Islet precursor cell (in vitro differentiated cells): ENCODE results near the gene TIMM22.
A peak's percentile ranks its signal among the peaks of the same experiment; 100 is the strongest.
"Not testable (repeated sequence)": the region's sequence is repeated elsewhere in the genome, so short reads cannot be mapped to it uniquely, and the experiment has no call there.

Source experiments
- DNase-seq: peaks from one replicate; pipeline ENCODE4 v3.0.0-alpha.2; 2018

TIMM22 gene

GRCh38 chr17:996554-997344 is at the start of gene TIMM22:
Gene TIMM22, plus strand, starts transcription at chr17:997129. Its CDS starts 14 bp downstream, at chr17:997143.
- peak; percentile 99 for DNase-seq

DNA sequence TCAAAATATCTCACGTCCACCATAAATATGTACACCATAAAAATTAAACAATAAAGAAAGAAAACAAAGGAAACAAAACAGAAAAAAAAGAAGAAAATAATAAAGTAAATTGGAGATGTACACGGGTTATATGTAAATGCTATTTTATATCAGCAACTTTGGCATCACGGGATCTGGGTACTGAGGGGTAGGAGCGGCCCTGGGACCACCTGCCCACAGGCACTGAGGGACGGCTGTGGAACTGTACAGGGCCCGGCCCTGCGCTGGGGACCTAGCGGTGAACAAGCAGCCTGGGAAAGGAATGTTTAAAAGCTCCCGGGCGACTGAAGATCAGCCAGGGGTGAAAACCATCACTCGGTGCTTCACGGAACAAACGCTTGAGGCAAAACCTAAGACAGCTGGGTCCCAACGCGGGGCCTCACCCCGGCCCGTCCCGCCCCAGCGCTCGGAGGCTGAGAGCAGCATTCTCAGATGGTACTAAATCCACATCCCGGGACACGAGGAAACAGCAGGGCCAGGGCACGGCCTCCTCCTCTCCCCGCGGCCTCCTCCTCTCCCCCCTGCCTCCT is 48.6 kb upstream of the TIMM22 start:
- peak; percentile 88 for DNase-seq

DNA sequence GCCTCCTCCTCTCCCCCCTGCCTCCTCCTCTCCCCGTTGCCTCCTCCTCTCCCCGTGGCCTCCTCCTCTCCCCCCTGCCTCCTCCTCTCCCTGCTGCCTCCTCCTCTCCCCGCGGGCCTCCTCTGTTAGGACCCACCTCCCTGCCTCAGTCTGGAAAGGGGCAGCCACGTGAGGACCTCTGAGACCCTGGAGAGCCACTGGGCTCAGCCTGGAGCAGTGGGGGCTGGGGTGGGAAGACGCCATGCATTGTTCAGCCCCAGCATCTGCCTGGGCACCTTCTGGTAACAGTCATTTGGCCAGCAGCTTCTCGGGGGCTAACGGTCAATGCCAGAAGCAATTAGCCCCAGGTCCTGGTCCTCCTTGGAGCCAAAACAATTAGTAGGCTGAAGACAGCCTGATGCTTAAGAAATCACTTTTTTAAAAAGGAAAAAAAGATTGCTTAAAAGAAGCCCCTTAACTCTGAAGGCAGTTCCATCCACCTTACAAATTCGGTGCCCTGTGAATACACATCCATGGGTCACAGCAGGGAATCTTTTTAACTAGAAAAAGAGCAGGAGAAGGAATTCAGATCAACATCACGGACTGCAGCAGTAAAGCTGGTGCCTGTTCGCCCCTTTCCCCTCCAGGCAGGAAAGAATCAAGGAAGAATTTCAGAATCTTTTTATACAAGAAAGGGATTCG is 47.2 kb upstream of the TIMM22 start:
- peak; percentile 79 for DNase-seq

DNA sequence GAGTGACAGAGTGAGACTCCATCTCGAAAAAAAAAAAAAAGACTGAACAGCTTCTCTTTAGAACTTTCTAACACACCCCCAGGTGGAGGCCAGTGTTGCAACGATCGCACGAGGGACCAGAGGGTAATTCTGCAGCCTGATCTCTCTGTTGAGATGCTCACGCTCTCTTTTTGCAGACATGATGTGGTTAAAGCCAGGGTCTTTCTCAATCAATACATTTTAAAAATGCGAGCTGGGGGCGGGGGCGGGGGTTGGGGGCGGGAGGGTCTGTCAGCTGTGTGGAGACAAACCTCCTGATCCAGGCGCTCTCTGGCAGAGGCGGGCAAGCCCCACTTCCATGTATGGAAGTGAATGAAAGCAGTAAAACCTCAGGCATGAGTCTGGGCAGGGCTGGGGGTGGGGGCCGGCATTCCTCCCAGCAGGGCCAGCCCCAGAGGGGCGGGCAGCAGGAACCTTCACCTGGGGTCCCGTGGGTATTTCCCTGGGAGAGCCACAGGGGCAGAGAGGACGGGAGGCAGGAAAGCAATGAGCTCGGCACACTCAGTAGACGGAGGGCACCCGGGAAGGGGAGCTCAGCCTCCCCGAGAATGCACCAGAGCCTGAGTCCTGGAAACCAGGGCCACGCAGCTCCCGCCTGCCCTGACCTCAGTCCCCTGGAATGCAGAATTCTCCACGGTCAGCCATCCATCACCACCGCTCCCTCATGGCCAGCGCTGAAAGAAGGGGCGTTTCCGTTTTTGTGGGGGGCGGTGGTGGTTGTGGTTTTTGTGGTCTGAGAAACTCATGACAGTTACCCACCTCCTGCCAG is 45.4 kb upstream of the TIMM22 start:
- DNase-seq = peak; percentile 99

GRCh38 chr17:952592-952991 is 44.3 kb upstream of the TIMM22 start:
- DNase-seq = not testable (repeated sequence)

- no peak for DNase-seq
These were observed 43.2 kb upstream of the TIMM22 start for GRCh38 chr17:953767-954166.

DNA sequence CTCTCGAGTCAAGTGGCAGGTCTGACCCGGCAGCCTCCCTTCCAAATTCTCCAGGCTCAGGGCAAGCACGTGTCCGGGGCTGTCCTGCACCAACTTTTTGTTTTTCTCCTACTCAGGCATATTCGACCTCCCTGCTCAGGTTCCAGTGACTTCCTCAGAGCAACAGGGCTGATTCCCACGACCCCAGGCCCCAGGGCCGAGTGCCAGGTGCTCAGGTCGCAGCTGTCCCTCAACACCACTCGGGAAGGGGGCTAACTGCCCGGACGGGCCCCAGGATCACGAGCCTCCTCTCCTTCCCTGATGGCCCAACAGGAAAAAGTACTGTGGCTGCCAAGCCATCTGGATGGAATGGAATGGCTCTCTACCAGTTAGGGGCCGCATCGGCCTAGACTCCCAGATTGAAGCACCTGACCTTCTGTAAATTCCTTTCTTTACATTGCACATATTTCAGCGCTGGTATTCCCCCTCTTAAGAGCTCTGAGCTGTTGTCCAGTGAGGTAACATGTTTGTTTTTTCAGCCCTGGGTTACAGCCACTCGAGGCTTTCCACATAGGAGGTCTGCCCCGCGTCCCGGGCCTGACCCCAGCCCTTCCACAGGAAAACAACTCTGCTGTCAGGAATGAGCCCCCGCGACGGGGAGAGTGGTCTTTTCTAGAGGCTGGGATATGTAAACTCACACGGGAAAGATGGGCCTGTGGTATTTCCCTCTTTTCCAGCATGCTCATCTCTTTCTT is 42.3 kb upstream of the TIMM22 start:
- peak; percentile 91 for DNase-seq

GRCh38 chr17:956905-957304 is 40.0 kb upstream of the TIMM22 start:
- peak; percentile 86 for DNase-seq

DNA sequence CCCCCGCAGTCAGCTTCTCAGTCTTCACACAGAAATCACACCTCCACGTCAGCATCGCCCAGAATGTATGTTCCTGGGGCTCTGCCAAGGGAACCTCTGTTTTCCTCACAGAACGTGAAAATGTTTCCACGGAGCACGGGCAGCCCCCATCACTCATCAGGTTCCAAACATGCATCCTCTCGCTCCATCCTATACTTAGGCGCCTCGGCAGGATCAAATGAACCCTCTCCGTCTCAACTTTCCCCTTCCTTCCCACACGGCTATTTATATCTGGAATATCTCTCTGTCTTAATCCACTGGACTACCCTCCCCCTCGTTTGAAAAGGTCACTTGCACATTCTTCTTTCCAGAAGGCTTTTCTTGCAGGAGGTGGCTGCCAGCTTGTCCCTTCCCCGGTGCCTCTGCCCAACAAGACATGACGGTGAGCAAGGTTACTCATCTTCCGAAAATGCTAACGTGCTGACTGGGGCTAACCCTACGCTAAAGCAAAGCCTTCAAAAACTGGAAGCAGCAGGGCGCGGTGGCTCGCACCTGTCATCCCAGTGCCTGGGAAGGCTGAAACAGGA is 39.0 kb upstream of the TIMM22 start:
- DNase-seq = peak; percentile 78

GRCh38 chr17:958712-959451 is 38.0 kb upstream of the TIMM22 start:
- DNase-seq = peak; percentile 72

DNA sequence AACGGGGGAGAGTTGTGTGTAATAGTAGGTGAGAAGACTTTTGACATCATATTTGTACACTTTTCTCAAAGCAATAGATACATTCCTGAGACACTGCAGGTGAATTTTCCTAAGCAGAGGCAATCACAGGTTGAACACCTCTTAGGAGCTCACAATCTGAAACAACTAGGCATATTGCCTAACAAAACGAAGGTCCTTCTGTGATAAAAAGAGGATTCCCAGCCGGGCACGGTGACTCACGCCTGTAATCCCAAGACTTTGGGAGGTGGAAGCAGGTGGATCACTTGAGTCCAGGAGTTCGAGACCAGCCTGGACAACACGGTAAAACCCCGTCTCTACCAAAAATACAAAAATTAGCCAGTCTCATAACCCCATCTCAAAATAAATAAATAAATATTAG is 34.8 kb upstream of the TIMM22 start:
- no peak for DNase-seq

DNA sequence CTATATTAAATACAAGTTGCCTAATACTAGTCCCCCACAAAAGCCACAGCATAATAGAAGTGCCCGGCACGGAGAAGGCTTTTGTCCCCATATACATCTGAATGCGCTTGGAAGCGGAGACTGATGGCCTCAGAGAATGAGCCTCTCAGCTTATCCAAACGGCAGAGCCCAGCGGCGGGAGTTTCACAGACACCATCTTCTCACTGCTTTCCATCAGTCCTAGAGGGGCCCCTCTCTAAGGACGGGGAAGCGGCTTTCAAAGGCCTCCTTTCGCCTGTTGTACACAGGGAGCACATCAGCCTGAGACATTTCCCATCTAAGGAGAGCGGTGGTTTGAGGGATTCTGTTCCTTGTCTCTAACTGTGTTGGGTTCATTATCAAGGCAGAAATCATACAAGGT is 34.3 kb upstream of the TIMM22 start:
- no peak for DNase-seq

- no peak for DNase-seq
These were observed 32.1 kb upstream of the TIMM22 start for GRCh38 chr17:964876-965275.

DNA sequence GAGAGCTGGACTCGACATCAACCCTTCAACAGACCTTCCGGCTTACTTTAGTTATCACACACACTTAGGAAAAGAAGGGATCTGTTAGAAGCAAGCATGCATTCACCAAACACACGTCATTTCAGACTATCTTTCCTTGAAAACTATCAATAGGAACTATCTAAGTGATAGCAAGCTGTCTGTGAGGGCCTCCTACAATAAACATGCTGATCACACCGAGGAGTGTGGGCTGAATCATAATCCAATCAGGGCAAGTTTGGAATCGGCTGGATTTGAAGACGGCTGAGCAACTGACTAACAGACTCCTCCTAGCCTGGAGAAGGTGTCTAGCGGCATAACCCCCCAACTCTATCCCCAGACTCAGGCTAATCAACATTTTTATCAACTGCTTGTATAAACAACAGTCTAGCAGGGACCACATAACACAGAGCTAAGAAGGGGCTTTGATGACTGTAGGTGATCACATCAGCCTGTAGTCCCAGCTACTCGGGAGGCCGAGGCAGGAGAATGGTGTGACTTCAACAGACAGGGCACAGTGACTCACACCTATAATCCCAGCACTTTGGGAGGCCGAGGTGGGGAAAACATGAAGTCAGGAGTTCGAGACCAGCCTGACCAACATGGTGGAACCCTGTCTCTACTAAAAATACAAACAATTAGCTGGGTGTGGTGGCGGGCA is 31.5 kb upstream of the TIMM22 start:
- DNase-seq = peak; percentile 79

GRCh38 chr17:967122-967521 is 29.8 kb upstream of the TIMM22 start:
- DNase-seq = no peak

DNA sequence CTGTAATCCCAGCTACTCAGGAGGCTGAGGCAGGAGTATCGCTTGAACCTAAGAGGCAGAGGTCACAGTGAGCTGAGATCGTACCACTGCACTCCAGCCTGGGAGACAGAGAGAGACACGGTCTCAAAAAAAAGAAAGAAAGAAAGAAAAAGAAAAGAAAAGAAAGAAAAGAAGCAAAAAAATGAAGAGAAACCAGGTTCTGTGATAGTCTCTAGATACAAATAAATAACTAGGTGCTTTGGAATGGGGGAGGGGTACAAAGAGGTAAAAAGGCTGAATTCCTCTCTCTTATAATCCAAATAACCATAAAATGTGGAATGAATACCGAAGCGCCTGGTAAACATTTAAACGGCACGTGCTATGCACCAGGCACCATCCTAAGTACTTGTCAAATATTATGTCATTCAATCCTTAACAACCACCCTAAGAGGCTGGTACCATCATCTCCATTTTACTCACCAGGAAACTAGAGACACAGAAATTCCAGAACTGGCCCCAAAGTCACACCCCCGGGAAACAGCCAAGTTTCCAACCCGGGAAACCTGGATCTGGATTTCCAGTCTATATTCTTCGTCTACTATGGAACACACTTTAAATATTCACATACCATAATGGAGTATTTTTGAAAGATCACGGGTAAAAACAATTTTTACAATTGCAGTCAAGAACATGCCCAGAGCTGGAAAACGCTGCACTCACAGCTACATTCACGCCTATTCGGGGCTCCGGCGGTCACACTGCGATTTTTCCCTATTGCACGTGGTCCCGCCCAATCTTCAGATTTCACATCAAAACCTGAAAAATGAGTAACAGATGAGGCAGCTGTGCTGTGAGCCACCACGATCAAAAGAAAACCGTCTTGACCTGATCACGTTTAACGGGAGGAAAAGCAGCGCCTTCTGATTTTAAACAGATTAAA is 27.9 kb upstream of the TIMM22 start:
- DNase-seq = no peak

GRCh38 chr17:969811-970355 is 27.0 kb upstream of the TIMM22 start:
- DNase-seq = no peak

DNA sequence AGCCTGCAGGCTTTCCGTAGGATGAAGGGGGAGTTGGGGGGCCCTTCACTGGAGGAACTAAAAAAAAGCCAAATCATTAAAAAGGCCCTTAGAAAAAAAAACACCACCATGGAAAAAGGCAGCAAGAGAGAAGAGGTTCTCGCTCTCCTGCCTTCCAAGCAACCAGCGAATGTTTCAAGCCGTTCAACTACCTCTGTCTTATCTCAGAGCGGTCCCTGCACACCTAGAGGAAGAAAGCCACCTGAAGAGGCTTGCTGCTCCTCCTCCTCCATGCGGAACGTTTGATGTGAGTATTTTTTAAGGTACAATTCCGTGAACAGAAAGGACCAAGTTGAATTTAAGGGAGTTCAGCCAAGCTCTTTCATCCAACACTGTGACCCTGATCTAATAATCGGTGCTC is 26.6 kb upstream of the TIMM22 start:
- no peak for DNase-seq

GRCh38 chr17:971861-972260 is 25.1 kb upstream of the TIMM22 start:
- DNase-seq = not testable (repeated sequence)
